MV-4-11 (cell line): ENCODE results near the gene ATP2B2.
A peak's percentile ranks its signal among the peaks of the same experiment; 100 is the strongest.
"Not testable (repeated sequence)": the region's sequence is repeated elsewhere in the genome, so short reads cannot be mapped to it uniquely, and the experiment has no call there.

Experiments
- DNase-seq: peaks from one replicate; lab custom pipeline; 2025; lab: John Stamatoyannopoulos, UW

Gene ATP2B2

DNA sequence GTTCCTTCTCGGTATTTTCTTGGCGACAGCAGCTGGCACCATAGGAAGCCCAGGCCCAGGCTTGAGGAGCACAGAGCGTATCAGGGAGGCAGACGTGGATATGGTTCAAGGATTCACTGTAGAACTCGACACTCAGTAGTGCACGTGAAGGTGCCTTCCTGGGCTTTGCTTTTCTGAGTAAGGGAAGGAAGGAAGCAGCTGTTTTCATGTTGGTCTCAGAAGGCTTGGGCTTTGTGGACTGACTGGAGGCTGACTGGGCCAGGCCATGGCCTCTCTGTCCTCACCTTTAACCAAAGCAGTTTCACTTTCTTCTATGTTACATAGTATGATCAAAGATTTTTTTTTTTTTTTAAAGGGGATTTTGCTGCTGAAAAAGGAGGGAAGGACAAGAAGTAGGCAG lies 205.7 kb downstream of the ATP2B2 start:
- DNase-seq, result no peak

DNA sequence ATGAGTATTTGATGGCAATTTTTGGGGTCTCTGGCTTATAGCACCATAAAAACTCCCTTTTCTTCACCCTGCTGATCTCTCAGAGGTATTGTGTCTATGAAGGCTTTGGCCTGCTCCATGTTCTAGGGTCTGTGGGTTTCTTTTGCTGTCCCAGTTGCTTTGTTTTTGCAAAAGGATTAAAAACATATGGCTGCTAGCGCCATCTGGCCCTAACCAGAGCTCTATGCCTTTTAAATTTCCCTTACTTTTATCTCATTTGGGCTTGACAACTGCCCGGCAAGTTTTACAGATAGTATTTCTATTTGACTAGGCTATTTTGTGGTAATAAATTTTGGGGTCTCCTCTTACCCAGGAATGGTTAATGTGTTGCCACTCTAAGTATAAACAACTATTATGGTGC lies 206.2 kb downstream of the ATP2B2 start:
- no peak for DNase-seq

DNA sequence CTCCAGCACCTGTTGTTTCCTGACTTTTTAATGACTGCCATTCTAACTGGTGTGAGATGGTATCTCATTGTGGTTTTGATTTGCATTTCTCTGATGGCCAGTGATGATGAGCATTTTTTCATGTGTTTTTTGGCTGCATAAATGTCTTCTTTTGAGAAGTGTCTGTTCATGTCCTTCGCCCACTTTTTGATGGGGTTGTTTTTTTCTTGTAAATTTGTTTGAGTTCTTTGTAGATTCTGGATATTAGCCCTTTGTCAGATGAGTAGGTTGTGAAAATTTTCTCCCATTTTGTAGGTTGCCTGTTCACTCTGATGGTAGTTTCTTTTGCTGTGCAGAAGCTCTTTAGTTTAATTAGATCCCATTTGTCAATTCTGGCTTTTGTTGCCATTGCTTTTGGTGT lies 207.3 kb downstream of the ATP2B2 start:
- not testable (repeated sequence) for DNase-seq

DNA sequence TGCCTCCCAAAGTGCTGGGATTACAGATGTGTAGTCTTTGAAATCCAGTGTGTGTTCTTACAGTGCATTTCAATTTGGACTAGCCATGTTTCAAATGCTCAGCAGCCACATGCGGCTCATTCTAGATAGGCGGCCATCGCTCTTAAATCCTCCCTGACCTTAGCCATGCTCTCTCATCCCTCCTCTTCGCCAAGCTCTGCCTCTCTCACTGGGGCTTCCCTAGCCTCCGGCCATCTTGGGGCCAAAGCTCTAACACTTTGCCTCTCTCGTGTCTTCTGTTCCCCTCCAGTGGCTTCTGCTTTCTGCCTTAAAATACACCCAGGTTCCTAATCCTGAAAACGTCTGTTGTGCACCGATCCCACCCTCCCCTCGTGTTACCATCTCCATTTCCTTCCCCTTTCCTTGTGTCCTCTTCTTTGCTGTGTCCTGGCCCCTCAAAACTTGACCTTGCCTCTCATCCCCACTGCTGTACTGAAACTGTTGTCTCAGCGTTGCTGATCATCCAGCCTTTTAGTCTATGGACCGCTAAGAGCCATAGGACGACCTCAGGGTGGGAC lies 211.3 kb downstream of the ATP2B2 start:
- peak; percentile 62 for DNase-seq

DNA sequence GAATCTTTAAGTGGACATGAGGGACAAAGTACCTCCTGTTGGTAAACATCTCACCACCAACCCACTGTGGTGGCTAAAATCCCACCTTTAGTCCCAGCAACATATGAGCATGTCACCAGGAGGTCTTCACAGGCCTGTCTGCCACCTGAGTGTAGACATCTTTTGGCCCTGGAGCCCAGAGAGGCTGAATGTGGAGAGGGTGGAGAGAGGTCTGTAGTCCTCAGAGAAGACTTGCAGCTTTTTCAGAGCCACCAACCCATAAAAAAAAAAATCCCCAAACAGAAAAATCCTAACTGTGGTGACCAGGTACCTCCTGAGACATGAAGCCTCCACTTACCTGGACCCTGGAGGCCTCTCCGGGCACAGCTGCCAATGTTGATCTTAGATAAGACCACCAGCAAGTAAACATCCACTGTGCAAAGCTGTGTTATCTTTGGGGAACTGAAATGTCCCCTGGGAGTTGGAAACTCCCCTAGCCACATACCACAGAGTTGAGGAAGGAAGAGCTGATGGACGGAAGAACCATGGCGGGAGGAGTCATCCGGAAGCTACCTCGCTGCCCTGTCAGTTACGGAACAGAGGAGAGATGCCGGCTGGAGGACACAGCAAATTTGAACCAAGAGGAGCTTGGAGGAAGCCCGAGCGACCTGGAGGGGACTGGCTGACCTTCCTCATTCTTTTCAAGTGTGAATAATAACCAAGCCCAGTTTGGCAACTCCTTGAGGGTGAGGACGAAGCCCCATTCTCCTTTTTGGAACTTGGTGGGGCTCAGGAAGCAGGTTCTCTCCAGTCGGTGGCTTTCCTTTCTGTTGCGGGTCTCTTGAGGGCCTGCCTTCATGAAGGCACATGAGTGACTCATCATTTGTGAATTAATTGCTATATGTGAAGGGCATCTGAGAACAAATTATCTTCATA lies 212.6 kb downstream of the ATP2B2 start, which contains the start of gene GHRL:
TSS of gene GHRL (minus strand) at position 443 of the 915 bp plus-strand sequence. CDS start 2,767 bp downstream, outside the sequence.
- peak; percentile 94 for DNase-seq

DNA sequence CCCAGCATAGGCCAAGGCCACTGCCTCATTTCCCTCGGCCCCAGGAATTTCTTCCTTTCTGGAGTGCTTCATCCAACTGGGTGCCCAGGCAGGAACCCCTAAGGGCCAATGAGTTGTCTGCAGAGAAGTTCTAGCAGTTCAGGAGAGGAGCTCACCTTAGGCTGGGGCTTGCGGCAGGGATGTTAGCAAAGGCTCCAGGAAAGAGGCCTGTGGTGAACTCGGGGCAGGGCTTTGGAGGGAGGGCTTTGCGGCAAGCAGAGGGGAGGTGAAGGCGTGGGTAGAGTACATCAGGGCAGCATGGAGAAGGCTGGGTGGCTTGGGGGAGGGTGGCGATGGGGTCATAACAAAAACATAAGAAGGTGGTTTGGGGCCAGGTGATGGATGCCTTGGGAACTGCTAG lies 213.7 kb downstream of the ATP2B2 start:
- DNase-seq, result no peak

DNA sequence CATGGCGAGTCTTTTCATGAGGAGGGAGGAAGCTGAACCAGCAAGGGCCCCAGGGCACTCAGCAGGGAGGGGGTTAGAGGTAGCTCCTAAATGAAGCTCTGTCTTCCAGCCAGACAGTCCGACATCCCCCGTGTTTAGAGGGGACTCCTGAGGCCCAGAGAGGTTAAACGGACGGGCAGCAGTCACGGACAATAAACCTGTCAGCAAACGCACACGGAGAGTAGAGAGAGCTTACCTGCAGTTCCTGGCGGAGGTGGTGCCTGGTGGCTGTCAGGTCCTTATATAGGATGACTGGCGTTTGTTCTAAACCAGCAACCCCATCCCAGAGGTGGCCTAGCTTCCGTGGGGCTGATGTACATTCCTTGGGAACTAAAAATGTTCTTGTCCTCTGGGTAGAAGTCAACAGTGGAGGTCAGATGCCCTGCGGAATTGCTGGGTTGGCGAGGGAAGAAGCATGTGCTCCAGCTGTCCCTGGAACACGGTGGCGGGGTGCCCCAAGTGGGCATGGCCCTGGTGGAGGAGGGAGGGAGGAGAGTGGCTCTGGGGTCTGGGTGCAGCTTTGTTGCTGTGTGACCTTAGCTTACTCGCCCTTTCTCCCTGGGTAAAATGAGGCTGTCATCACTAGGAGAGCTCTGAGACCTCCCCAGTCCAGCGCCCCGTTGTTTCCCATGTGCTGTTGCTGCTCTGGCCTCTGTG lies 214.8 kb downstream of the ATP2B2 start:
- no peak for DNase-seq

DNA sequence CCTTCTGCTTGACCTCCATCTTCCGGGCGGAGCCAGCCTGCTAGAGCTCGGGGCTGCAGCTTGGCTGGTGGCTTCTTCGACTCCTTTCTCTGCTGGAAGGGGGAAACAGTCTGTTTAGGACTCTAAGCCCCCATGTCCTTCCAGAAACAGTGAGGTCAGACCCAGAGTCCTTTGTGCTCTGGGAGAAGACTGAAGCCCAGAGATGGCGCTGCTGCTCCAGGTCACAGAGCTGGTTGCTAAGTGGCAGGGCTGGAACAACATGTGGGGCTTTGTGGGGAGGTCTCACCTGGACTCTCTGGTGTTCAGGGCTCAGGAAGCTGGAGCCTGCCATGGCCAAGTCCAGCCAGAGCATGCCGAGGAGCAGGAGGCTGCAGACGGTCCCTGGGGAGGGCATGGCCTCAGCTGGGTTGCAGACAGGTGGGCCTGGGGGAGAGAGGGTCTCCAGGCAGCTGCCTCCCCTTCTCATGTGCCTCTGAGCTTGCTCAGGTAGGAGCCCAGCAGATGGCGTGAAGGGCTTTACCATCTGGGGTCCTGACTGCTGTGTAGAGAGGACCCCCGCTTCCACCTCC lies 215.5 kb downstream of the ATP2B2 start:
- no peak for DNase-seq

DNA sequence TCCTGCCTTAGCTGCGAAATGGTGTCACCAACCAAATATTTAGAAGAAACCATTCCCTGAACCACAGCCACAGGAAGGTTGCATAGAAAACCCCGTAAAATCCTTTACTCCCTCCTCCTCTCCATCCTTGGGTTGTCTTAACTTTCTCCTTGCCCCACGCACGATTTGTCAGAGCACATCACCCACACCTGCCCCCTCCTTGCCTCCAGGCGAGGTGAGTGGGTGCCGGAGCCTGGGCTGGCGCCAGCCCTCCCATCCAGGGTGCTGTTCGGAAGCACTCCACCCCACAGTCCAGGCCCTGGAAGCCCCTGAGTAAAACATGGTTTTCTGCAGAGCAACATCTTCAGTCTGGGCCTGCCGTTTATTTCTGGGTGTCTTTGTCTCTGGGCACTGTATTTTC lies 216.3 kb downstream of the ATP2B2 start:
- DNase-seq, result no peak

DNA sequence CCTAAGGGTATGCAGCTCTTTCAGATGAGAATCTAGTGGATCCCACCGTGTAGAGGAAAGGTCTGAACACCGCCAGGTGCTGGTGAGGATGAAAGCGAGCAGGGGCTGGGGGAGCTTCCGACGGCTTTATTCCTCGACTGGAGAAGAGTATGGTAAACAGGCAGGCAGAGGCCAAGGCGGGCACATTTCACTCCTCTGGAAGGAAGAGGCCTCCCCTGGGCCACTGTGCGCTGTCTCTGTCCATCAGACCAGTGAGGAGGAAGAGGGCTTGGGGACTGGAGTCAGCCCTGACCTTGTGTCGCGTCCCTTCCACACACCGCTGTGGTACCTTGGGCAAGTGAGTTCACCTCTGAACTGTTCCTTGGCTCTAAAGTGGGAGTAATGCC lies 216.8 kb downstream of the ATP2B2 start:
- DNase-seq, result no peak

DNA sequence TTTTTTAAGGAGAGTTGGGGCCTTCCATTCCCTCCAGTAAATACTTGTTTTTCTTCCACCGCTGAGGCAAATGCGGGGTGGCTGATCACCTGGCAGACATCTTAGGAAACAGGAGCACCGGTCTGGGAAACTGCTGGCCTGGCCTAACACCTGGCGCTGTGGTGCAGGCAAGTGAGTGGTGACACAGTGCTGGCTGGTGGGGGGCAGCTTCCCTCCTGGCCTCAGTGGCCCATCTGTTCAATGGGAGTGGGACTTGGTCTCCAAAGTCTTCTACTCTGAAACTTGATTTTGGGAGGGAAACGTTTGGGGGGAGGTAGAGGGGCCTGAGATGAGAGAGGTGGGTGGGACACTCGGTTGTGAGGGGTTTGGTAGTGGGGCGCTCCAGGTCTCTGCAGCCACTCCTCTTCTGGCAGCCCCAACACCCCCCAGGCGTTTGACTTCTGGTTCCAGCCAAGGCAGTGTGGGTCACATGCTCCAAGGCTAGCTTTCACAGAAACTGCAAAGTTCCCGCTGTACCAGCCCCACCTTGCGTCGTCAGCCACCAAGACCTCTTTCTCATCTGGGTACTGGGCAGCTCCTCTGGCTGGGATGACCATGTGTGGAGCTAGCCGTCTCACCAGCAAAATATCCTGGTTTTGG lies 217.3 kb downstream of the ATP2B2 start:
- no peak for DNase-seq

DNA sequence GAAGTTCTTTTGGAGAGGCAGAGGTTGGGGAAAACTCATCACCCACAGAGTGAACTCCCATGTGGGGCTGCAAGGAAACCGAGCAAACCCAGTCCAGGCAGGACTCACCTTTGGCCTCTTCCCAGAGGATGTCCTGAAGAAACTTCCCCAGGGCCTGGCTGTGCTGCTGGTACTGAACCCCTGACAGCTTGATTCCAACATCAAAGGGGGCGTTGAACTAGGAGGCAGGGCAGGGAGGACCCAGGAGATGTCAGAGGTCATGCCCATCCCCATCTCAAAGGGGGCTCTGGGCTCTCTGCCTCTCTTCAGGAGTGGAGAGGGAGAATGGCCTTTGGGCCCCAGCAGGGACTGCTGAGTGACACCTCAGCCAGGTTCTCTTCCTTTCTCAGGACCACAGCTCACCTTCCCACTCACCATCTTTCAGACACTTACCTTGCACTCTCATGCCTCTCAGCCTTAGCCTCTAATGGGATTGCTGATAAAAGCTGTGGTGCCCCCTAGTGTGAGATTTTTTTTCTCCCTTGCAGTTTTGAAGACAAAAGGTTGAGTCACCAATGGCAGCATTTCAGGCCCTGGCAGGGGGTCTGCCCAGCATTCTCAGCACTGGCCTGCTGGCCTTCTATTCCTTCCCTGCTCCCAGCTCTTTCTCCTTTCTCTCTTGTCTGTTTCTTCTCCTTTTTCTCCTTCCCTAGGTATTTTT lies 218.6 kb downstream of the ATP2B2 start:
- no peak for DNase-seq

DNA sequence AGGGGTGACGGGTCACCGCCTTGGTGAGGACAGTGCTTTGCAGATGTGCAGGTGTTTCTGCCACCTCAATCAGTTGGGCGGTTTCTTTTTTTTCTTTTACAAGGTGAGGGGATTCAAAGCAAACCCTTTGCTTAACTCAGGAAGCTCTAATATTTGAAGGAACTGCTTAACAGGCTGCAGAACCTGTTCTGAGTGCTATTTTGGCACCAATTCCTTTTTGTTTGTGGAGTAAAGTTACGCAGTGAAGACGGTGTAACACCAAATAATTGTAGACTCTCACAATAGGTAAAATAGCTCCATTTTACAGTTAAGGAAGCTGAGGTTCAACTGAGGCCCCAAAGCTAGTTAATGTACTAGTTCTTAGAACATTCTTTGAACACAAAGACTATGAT lies 219.3 kb downstream of the ATP2B2 start:
- DNase-seq, result no peak

DNA sequence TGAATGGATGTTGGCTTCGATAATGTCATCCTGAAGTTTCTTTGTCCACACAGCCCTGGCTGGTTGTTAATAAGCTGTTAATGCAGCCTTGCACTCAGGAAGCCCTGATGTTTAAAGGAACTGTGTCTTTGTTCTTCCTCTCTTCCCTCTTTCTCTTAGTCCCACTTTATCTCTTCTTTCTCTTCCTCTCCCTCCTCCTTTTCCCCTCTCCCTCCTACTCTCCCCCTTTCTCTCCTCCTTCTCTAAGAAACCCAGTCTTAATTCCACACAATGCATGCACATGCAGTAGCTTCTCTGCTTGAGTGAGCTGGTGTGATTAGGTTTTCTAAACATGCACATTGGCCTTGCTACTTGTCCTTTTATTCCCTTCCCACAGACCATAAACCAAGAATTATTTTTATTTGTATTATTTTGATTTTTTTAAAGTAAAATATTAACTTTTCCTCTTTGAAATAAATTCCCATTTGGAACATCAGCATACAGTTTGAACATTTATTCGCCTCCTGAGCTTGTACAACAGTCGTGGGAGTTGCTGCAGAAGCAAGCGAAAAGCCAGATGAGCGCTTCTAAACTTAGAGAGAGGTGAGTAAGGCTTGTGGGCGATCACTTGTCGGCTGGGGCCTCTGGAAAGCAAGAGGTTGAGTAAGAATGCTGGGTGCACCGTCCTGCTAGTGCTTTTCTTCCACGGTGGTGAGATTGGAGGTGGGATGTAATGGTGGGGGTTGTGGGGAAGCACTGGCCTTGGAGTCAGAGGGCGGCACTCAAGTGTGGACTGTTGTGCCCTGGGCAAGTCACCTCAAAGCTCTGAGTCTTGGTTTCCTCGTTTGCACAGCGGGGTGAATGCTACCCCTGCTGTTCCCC lies 219.9 kb downstream of the ATP2B2 start:
- no peak for DNase-seq

DNA sequence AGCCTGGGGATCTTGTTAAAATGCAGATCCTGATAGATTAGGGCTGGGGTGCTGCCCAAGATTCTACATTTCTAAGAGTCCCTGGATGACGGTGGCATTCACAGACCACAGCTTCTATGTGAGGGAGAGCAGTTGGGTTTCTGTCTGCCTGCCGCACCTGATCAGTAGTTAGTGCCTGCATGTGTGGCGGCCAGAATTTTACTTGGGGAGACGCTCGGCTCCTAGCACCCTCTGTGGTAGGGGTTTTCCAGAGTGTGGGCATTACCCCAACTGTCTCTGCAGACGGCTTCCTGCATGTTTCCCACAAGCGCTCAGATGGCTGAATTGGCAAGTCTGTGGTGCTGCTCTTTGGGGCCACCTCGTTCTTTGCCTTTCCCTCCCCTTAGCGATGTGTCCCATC lies 220.9 kb downstream of the ATP2B2 start:
- DNase-seq, result no peak

DNA sequence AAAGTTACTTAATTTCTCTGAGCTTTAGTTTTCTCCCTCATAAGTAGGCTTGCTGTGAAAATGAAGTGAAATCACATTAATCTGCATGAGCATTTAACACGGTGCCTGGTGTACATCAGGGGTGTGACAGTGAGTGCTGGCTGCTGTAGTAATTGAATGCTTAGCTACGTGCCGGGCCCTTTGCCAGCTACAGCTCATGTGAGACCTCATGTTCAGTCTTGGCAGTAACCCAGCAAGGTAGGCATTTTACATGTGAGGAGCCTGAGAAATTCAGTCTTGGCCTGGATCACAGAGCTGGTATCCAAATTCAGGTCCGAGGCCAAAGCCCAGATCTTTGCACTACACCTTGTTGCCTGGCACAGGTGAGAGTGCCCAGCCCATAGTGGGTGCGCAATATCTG lies 221.7 kb downstream of the ATP2B2 start:
- DNase-seq, result no peak

DNA sequence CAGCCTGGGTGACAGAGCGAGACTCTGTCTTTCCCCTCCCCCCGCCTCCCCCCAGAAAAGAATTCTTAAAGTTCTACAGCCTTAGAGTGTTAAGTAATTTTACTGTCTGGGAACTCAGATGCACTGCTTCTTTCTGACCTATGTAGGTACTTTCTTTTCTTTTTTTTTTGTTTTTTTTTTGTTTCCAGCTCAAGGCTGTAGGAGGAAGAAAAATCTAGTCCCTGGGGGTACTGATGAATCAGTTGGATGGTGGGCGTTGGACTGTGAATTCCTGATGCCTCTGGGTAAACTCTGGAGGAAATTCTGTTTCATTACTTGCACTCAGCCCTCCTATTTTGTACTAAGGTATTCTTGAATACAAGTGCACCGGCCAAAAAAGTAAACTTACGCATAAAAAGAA lies 223.4 kb downstream of the ATP2B2 start:
- DNase-seq, result no peak

DNA sequence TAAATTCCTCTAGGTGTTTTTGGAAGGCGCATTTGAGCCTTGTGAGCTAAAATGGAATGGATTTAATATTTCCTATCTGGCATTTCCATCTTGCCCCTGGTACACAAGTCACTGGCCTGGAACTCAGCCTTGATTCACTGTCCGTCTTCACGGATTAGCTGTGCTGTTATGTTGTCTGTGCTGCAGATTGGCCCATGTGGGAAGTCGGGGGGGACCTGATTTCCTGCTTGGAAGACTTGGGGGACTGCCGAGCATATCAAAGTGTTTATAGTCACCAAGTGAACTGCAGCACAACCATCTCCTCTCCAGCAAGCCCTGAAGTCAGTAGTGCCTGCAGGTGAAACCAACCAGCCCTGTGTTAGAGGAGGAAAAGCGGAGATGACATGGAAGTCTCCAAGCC lies 224.8 kb downstream of the ATP2B2 start:
- DNase-seq, result no peak

DNA sequence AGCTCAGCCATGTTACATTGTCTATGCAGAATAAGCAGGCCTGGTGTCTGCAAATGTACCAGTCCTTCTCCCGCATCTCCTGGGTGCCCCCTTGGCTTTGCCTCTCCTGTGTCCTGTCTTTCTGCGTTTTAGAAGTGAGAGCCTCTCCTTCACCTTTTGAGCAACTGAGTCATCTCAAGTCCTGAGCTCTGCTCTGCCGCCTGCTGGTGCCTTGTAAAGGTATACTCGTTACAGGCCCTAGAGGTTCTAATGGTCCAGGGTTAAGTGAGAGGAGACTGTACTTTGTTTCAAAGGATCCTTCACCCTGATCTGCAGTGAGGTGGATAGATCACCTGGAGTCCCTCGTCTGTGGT lies 225.2 kb downstream of the ATP2B2 start:
- no peak for DNase-seq

DNA sequence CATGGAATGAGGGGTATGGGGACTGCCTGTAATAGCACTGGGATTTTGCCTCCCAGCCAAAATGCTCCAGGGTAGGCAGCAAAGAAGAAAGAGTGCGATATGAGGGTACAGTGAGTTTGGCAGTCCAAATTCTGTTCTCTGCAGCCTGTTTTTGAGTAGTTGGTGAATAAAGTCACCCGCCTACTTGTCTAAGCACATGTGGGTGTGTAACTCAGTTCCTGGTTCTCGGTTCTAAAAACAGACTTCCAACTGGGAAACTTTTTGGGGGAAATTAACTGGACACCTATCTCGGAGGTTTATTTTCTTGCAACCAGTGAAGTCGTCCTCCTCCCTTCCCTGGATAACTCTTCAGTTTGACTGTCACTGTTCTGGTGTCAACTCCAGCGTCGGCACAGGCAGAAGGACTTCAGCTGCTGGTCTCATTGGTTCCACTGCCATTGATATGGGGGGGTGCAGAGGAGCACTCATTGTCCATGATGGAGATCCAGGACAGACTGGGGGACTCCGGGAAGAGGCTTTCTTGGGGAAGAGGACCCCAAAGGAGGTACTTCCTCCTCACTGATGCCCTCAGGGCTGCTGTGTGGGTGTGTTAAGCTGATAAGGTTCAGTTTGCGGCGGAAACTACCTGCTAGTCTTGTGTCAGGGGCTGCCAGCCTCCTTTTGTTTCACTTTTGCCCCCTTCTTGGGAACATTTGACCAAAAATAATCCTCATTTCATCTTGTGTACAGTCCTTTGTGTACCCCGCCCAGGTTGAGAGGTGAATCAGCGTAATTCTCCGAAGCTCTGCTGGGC lies 225.8 kb downstream of the ATP2B2 start:
- DNase-seq, result no peak
